GM12878 (cell line): ENCODE measurements around the gene DNMBP. TPM values are rescaled to one million over a fixed set of nuclear protein-coding genes. Genes with fewer than 3 reads are reported as not detected.

Experiments used
- ATAC-seq: fragments of 200-7000 bp; cut with Tn5 transposase; 3 replicates; pipeline ENCODE4 v1.9.1; 2020; ENCODE audit warnings: mild to moderate bottlenecking, moderate library complexity
- BruUV-seq: library from RNA; stranded (reverse); fragments of 400-500 nt; replicated peaks from 2 replicates; lab custom pipeline; 2021; lab: Mats Ljungman, UMichigan
- CTCF ChIA-PET: fragments of 300-600 bp; sonication (Branson Sonifier 250); formaldehyde crosslinking; extraction: SDS; loops from one replicate; lab custom pipeline; 2021; ENCODE audit warnings: inconsistent platforms; lab: Yijun Ruan, JAX
- POLR2A ChIA-PET: fragments of 350-600 bp; formaldehyde crosslinking; extraction: SDS; loops from one replicate; lab custom pipeline; 2021; ENCODE audit warnings: inconsistent platforms; lab: Charles Lee
- RAD21 ChIA-PET: fragments of 300-600 bp; sonication (Branson Sonifier 250); formaldehyde crosslinking; loops from one replicate; lab custom pipeline; 2023; ENCODE audit warnings: antibody characterized with exemption; ENCODE audit not compliant: unreplicated experiment; lab: Charles Lee
- SMC1A ChIA-PET: fragments of 300-600 bp; sonication (Branson Sonifier 250); formaldehyde crosslinking; loops from one replicate; lab custom pipeline; 2023; ENCODE audit not compliant: unreplicated experiment, uncharacterized antibody; lab: Charles Lee
- DNase-seq: peaks from one replicate; pipeline ENCODE4 v3.0.0-alpha.2; 2011; ENCODE audit warnings: low read depth, low spot score
- FAIRE-seq: peaks from 3 replicates; lab custom pipeline; 2011; peaks lifted over from hg19 to GRCh38; lab: Jason Lieb, UNC
- H2AFZ ChIP-seq: 2 replicates; pipeline ENCODE4 v1.6.0; 2011; ENCODE audit warnings: low read depth, low read length, control low read depth; ENCODE audit not compliant: control insufficient read depth
- H3K27ac ChIP-seq: 2 replicates; pipeline ENCODE4 v1.5.1; 2011; ENCODE audit warnings: control low read depth; ENCODE audit not compliant: control insufficient read depth, insufficient read depth
- H3K27me3 ChIP-seq, 2 experiments: replicated peaks in 1 of 2; 2 replicates each; pipeline versions ENCODE4 v1.6.0 to v1.6.1; 2011; ENCODE audit warnings: low read length in 1 of 2; ENCODE audit not compliant: control insufficient read depth in 2 of 2, insufficient read depth in 2 of 2
- H3K36me3 ChIP-seq, 2 experiments: 2 replicates each; pipeline ENCODE4 v1.5.1; 2011; ENCODE audit warnings: low read length in 1 of 2; ENCODE audit not compliant: control insufficient read depth in 2 of 2, insufficient read depth in 2 of 2
- H3K4me1 ChIP-seq: 2 replicates; pipeline ENCODE4 v1.6.1; 2011; ENCODE audit warnings: mild to moderate bottlenecking, low read length, moderate library complexity, mixed read lengths; ENCODE audit not compliant: control insufficient read depth, insufficient read depth
- H3K4me2 ChIP-seq: 2 replicates; pipeline ENCODE4 v1.6.0; 2011; ENCODE audit warnings: control low read depth; ENCODE audit not compliant: control insufficient read depth, insufficient read depth
- H3K4me3 ChIP-seq: fragments of 200-600 bp; sonication (generic); 2 replicates; pipeline ENCODE4 v1.5.1; 2016
- H3K79me2 ChIP-seq: 2 replicates; pipeline ENCODE4 v1.6.0; 2011; ENCODE audit warnings: low read length; ENCODE audit not compliant: control insufficient read depth, insufficient read depth
- H3K9ac ChIP-seq: 2 replicates; pipeline ENCODE4 v1.8.0; 2011; ENCODE audit warnings: low read length, control low read depth, mixed read lengths; ENCODE audit not compliant: control insufficient read depth, insufficient read depth
- H3K9me3 ChIP-seq: replicated peaks from 3 replicates; pipeline ENCODE4 v1.5.1; 2011; ENCODE audit warnings: mild to moderate bottlenecking, low read length; ENCODE audit not compliant: control insufficient read depth, insufficient read depth
- H4K20me1 ChIP-seq: 2 replicates; pipeline ENCODE4 v1.6.0; 2011; ENCODE audit not compliant: control insufficient read depth, insufficient read depth
- ATF7 ChIP-seq: fragments of 450-650 bp; IDR thresholded peaks from 2 replicates; pipeline ENCODE4 v1.6.1; 2016; ENCODE audit warnings: low read depth, mild to moderate bottlenecking
- CEBPB ChIP-seq, 2 experiments: fragments of 150-350 bp in 1 of 2; IDR thresholded peaks; 2 replicates each; pipeline ENCODE4 v1.6.1; 2012 to 2014; ENCODE audit warnings: low read depth in 2 of 2, low read length in 2 of 2, borderline replicate concordance in 1 of 2, inconsistent platforms in 1 of 2
- CEBPZ ChIP-seq: fragments of 150-350 bp; IDR thresholded peaks from 2 replicates; pipeline ENCODE4 v1.6.1; 2016; ENCODE audit warnings: low read depth, low read length
- CHD4 ChIP-seq: fragments of 200-600 bp; sonication (generic); IDR thresholded peaks from 2 replicates; pipeline ENCODE4 v1.6.1; 2016; ENCODE audit warnings: mild to moderate bottlenecking
- E4F1 ChIP-seq: fragments of 450-650 bp; IDR thresholded peaks from 2 replicates; pipeline ENCODE4 v1.6.1; 2018; ENCODE audit warnings: borderline replicate concordance, mild to moderate bottlenecking; ENCODE audit not compliant: partially characterized antibody
- EP300 ChIP-seq, 2 experiments: fragments of 150-350 bp in 1 of 2; IDR thresholded peaks; 2 replicates each; pipeline ENCODE4 v1.6.1; 2011 to 2012; ENCODE audit warnings: low read depth in 2 of 2, low read length in 2 of 2, borderline replicate concordance in 1 of 2, improper control_type of control experiment in 1 of 2, inconsistent platforms in 1 of 2; ENCODE audit not compliant: control insufficient read depth in 1 of 2
- IRF5 ChIP-seq: fragments of 450-650 bp; IDR thresholded peaks from 2 replicates; pipeline ENCODE4 v1.6.1; 2017; ENCODE audit warnings: borderline replicate concordance
- KLF5 ChIP-seq: fragments of 450-650 bp; IDR thresholded peaks from 2 replicates; pipeline ENCODE4 v1.6.1; 2014; ENCODE audit warnings: mild to moderate bottlenecking; ENCODE audit not compliant: partially characterized antibody
- PAX8 ChIP-seq: fragments of 450-650 bp; IDR thresholded peaks from 2 replicates; pipeline ENCODE4 v1.6.1; 2017; ENCODE audit warnings: mild to moderate bottlenecking, moderate library complexity
- SMAD1 ChIP-seq: fragments of 450-650 bp; IDR thresholded peaks from 2 replicates; pipeline ENCODE4 v1.6.1; 2018; ENCODE audit warnings: mild to moderate bottlenecking, low read depth; ENCODE audit not compliant: partially characterized antibody
- SUPT20H ChIP-seq: IDR thresholded peaks from 2 replicates; pipeline ENCODE4 v1.6.1; 2011; ENCODE audit warnings: low read depth, mild to moderate bottlenecking, low read length, moderate library complexity, borderline replicate concordance; ENCODE audit not compliant: control insufficient read depth
- WGBS: methylation state at CpG from one replicate; pipeline ENCODE4 v1.1.6; 2016; ENCODE audit warnings: low lambda C conversion rate; ENCODE audit not compliant: insufficient replicate concordance, insufficient coverage; ENCODE audit errors: missing lambda C conversion rate; 5-methylcytosine and 5-hydroxymethylcytosine counted together
- in situ Hi-C: fragments of 300-500 bp; cut with MboI; formaldehyde crosslinking; loops from 9 replicates; pipeline ENCODE4 v1.14.3; 2018; ENCODE audit warnings: mixed read lengths
- intact Hi-C: fragments of 100-400 bp; cut with micrococcal nuclease; formaldehyde crosslinking; loops from one replicate; pipeline ENCODE4 v1.14.2; 2022; ENCODE audit not compliant: unreplicated experiment
- polyA plus RNA-seq, 11 experiments: library from polyadenylated mRNA; depleted of rRNA in 4 of 11; unstranded in 6 of 11; stranded (reverse) in 5 of 11; fragments of >200 nt; fragmentation: Nextera tagmentation in 4 of 11; fragmentation: Illumina TruSeq in 1 of 11; extraction: Ambion mirVana in 4 of 11; extraction: Trizol in 1 of 11; gene quantifications; 1 replicate in 1 of 11; 2 replicates in 10 of 11; pipeline versions ENCODE4 v1.2.1 to v1.2.3, GENCODE V29; 2011 to 2016; ENCODE audit warnings: inconsistent platforms in 2 of 11, missing spikeins in 2 of 11, low read depth in 1 of 11
- total RNA-seq, 4 experiments: library from RNA; depleted of rRNA in 3 of 4; stranded (reverse); fragments of >200 nt in 3 of 4; fragmentation: Illumina TruSeq in 1 of 4; extraction: Trizol in 1 of 4; gene quantifications; 2 replicates each; pipeline versions ENCODE4 v1.2.1 to v1.2.3, GENCODE V29; 2013 to 2021

The DNMBP gene
- total and polyA plus RNA-seq, 10 of the 15 experiments (the other 5 are each of a cell fraction or from before 2014, with no cell fraction given) = 7.1 to 45.0 (median 22.0) TPM

GRCh38 chr10:99998889-99999288 is 10.9 kb downstream of the DNMBP start (continued):
- TF ChIP-seq CEBPZ = no peak
- TF ChIP-seq ATF7 = no peak

- Histone ChIP-seq H3K36me3 (peaks cover 0 to 21% of the 10 kb centered on the region in 2 experiments; a peak in 1 of 4 replicates), H3K4me2 (no peak overlapping the region), H3K9ac (no peak overlapping the region), H3K4me1 (peaks cover 39% of the 10 kb centered on the region), H2AFZ (no peak overlapping the region), H3K27ac (no peak overlapping the region), H3K27me3 (no peaks in the 10 kb centered on the region), H3K79me2 (peaks cover 95% of the 10 kb centered on the region), H3K9me3 (no peaks in the 10 kb centered on the region; the same call in 2 of the 3 replicates), H3K4me3 (no peak overlapping the region), H4K20me1 (peaks cover 4% of the 10 kb centered on the region; the same call in 1 of the 2 replicates)
- WGBS = 89% methylated on average over 4 of the region's 4 CpGs
- ATAC-seq (no peak), DNase-seq (no peak), FAIRE-seq (no peak)
- CTCF ChIA-PET = interaction anchor here (0.9 to 11.3 kb wide), 5 partner anchors 11 to 151 kb away, joined by 3 to 116 read pairs (median 3); partner anchors contain the start of gene DNMBP
- RAD21 ChIA-PET = interaction anchor here (1.2 to 4.0 kb wide), 4 partner anchors 11 to 49 kb away, joined by 3 to 49 read pairs (median 5); partner anchors contain the start of gene DNMBP
- in situ Hi-C loops (no loop called here), intact Hi-C loops (no loop called here)
- SMC1A ChIA-PET = interaction anchor here (0.6 to 26.2 kb wide), 4 partner anchors 10 to 111 kb away, joined by 3 to 531 read pairs (median 48); partner anchors contain the start of gene DNMBP
- POLR2A ChIA-PET = interaction anchor here (0.7 to 7.3 kb wide), 4 partner anchors 10 to 169 kb away, joined by 3 to 88 read pairs (median 5); partner anchors contain the start of gene DNMBP
- BruUV-seq = no TSS peak
- TF ChIP-seq SUPT20H (no peak), E4F1 (no peak), KLF5 (no peak), CEBPB (IDR thresholded peaks at IDR 0.05; ENCODE audit: borderline replicate concordance in 1 of 2, low read depth in 2 of 2, low read length in 2 of 2) (no peak), SMAD1 (no peak), IRF5 (no peak), PAX8 (no peak), EP300 (IDR thresholded peaks at IDR 0.05; ENCODE audit: borderline replicate concordance in 1 of 2, control insufficient read depth in 1 of 2, low read depth in 2 of 2, low read length in 2 of 2) (no peak), CHD4 (no peak)
Observed at GRCh38 chr10:99996671-99997648, 12.8 kb downstream of the DNMBP start.
